SK-N-SH (cell line): ENCODE measurements around the gene TMEM109.

Source experiments
- EP300 ChIP-seq, 2 experiments: IDR thresholded peaks; 2 replicates each; pipeline versions ENCODE4 v1.4.0 to v1.6.1; 2012; ENCODE audit warnings: borderline replicate concordance in 1 of 2, low read depth in 1 of 2, low read length in 1 of 2
- EZH2phosphoT487 ChIP-seq: fragments of 200-600 bp; sonication (generic); IDR thresholded peaks from 2 replicates; pipeline ENCODE4 v1.6.1; 2017; ENCODE audit warnings: low read depth, mixed run types, mild to moderate bottlenecking, antibody characterized with exemption, moderate library complexity, borderline replicate concordance
- GABPA ChIP-seq: IDR thresholded peaks from 2 replicates; pipeline ENCODE4 v1.4.0; 2012; ENCODE audit warnings: low read depth, mild to moderate bottlenecking
- POLR2AphosphoS5 ChIP-seq: IDR thresholded peaks from 2 replicates; pipeline ENCODE4 v1.6.1; 2012; ENCODE audit warnings: low read depth, low read length
- SIN3A ChIP-seq: IDR thresholded peaks from 2 replicates; pipeline ENCODE4 v1.6.1; 2012; ENCODE audit warnings: low read depth, mild to moderate bottlenecking, low read length, moderate library complexity, borderline replicate concordance
- TF ChIP-seq, protein P1 (sequence below): IDR thresholded peaks from 2 replicates; pipeline ENCODE4; 2012
- TF ChIP-seq, protein P2 (sequence below): fragments of 200-600 bp; sonication (generic); IDR thresholded peaks from 2 replicates; pipeline ENCODE4 v1.6.1; 2017; ENCODE audit warnings: antibody characterized with exemption, mild to moderate bottlenecking, moderate library complexity

DNA sequence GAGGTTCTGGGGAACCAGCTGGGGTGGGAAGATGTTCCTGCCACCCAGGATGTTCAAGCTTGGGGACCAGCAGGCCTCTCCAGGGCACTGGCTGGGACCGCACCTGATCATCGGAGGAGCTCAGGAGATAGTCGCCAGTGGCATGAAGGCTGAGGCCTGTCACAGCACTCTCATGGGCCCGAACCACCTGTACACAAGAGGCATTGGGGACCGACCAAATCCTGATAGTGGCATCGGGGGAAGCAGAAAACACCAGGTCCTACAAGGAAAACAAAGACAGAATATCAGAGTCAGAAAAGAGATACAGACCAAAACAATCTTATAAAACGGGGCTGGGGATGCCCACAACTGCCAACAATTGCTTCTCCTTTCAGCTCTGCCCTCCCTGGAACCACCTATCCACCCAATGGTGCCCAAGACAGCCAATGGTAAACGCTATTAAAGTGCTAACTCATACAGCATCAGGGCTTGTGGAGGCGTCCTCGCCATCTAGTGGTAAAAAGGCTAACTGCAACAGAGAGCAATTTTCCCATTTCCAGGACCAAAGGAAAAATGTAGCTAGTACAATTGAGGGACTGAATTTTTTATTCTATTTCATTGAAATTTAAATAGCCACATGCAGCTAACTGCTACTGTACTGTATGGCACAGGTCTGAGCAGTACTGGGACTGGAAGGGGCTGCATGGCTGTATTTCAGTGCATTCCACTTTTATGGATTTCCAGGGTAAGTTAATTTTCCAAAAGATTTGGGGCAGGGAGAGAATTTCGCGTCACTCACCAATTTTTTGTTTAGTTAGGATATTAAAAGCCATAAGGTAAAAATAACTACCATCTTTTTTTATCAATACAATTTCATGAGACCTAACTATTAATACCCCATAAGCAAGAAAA is 14.7 kb upstream of the TMEM109 start:
- TF ChIP-seq GABPA (no peak), POLR2AphosphoS5 (no peak), EP300 (IDR thresholded peaks at IDR 0.05; ENCODE audit: borderline replicate concordance in 1 of 2, low read depth in 1 of 2, low read length in 1 of 2) (no peak), EZH2phosphoT487 (no peak), SIN3A (no peak)
- TF ChIP-seq, protein P1, sequence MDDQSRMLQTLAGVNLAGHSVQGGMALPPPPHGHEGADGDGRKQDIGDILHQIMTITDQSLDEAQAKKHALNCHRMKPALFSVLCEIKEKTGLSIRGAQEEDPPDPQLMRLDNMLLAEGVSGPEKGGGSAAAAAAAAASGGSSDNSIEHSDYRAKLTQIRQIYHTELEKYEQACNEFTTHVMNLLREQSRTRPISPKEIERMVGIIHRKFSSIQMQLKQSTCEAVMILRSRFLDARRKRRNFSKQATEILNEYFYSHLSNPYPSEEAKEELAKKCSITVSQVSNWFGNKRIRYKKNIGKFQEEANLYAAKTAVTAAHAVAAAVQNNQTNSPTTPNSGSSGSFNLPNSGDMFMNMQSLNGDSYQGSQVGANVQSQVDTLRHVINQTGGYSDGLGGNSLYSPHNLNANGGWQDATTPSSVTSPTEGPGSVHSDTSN: no peak
- TF ChIP-seq, protein P2, sequence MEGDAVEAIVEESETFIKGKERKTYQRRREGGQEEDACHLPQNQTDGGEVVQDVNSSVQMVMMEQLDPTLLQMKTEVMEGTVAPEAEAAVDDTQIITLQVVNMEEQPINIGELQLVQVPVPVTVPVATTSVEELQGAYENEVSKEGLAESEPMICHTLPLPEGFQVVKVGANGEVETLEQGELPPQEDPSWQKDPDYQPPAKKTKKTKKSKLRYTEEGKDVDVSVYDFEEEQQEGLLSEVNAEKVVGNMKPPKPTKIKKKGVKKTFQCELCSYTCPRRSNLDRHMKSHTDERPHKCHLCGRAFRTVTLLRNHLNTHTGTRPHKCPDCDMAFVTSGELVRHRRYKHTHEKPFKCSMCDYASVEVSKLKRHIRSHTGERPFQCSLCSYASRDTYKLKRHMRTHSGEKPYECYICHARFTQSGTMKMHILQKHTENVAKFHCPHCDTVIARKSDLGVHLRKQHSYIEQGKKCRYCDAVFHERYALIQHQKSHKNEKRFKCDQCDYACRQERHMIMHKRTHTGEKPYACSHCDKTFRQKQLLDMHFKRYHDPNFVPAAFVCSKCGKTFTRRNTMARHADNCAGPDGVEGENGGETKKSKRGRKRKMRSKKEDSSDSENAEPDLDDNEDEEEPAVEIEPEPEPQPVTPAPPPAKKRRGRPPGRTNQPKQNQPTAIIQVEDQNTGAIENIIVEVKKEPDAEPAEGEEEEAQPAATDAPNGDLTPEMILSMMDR: peak; percentile 95
